Measurements from ENCODE around the gene NINL.
"Not testable (repeated sequence)": the region's sequence is repeated elsewhere in the genome, so short reads cannot be mapped to it uniquely, and the experiment has no call there.

NINL gene

GRCh38 chr20:25584905-25585704 is at the start of gene NINL:
Gene NINL (minus strand): TSS chr20:25585531. CDS start chr20:25526587, 58,944 bp downstream.
- peak; percentile 74 for DNase-seq

DNA sequence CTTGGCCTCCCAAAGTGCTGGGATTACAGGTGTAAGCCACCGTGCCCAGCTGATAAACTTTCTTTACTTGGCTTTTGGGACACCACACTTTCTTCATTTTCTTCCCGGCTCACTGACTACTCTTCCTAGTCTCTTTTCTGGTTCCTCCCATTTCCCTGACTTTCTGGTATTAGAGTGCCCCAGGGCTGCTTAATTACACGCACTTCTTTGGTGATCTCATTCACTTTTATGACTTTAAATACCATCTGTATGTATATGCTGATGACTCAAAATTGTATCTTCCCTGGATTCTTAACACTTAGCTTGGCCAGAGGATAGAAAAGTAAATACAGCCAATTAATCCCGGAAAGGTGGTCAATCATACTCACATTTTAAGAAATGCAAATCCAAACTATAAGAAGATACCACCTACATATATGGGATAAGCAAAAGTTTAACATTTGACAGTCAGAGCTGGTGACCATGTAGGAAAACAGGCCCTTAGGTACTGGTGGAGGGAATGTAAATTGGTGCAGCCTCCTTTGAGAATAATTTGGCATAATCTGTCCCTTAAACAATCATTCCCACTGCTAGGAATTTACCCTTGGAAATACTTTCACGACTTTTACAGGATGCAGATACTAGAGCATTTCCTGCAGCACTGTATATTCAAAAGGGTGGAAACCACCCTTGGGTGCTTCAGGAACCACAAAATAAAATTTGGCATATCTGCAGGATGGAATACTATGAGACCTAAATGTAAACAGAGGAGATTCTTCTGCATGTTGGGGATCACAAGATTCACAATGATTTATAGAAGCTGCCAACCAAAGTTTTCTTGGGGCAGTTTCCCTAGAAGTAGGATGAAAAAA is 47.8 kb upstream of the NINL start:
- no peak for DNase-seq

- not testable (repeated sequence) for DNase-seq
Observed at GRCh38 chr20:25630615-25631014, 45.3 kb upstream of the NINL start.

- no peak for DNase-seq
Observed at GRCh38 chr20:25629816-25630499, 44.6 kb upstream of the NINL start.

GRCh38 chr20:25626779-25627178 is 41.4 kb upstream of the NINL start:
- DNase-seq = no peak

DNA sequence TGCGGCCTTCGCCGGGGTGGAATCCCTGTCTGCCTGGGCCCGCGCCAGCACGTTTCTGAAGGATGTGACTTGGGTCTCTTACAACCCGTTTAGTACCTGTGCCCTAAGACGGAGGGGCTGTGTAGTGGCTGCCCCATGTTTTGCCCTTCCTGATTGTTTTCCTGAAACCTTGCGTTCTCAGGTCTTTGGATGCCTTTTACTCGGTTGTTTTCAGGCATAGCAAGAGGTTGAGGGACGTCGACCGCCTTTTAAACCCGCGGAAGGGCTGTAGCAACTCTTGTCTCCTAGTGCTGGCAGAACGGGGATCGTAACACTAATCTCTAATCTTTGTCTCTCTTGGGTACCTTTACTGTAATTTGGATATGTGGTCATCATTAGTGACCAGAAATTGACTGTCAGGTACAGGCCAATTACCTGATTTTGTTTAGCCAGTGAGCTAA is 39.2 kb upstream of the NINL start:
- no peak for DNase-seq

DNA sequence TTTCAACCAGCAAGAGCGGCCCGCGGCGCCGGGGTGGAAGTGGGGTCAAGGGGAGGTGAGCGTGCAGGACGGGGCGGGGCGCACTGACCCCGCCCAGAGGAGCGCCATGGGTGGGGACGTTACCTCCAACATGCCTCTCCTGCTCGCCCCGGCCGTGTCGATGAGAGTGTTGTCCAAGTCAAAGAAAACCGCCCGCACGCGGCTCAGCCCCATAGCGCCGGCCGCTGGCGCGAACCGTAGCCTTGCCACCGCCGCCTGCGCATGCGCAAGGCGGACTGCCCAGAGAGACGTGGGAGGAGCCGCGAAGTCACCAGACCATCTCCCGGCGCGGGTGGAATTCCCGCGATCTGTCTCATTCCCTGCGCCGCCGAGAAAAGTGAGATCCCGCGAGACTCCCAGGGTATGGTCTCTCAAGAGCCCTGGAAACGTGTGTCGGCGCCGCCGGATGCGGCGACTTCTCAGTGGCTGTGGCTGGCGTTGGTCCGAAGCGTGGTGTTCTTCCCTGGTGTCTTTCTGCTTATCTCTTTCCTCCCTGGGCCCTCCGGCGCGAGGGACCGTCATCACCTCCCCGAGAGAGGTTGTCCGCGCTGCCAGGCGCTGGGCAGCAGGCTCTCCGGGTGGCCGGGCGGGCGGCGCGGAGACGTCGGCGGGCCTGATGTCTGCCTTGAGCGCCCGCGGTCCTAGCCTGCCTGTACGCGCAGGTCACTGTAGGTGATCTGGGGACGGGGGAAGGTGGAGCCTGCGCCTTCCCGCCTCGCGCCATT is 38.6 kb upstream of the NINL start, which contains the start of gene NANP:
NANP (minus strand) TSS at position 279 of the 764 bp plus-strand sequence; CDS start at position 213, 66 bp downstream.
- DNase-seq = peak; percentile 93

- DNase-seq = peak; percentile 72
Observed at GRCh38 chr20:25623225-25623735, 37.9 kb upstream of the NINL start.

DNA sequence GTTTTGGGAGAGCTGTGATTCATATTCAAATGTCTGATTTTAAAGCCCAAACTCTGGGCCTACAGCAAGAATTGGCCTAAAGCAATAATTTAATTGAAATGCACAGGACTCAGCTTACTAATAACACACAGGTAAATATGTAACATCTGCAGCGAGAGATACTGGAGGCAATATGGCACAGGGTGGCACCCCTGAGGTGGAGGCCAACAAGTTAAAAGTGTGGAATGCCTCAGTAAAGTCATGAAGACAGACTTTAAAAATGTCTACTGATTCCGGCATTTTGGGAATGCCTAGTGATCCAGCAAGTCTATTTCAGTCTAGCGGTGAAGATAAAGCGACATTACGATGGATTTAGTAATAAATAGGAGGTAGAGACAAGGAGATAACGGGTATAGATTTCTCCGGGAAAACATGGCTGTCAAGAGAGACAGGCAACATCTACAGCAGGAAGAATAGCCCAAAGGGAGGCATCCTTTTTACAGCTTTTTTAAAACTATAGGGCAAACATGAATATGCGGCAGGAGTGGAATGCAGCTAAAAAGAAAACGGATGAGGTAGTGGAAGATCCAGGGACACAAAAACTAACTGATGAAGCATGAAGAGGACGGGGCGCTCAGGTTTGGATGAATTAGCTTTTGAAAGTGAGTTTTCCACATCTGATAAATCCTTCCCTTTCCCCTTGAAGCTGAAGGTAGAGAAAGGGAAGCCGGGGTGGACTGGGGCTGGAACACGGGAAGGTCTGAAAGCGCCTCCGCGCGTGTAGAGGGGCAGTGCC is 37.3 kb upstream of the NINL start:
- DNase-seq = no peak

- DNase-seq = no peak
Observed at GRCh38 chr20:25622049-25622448, 36.7 kb upstream of the NINL start.

GRCh38 chr20:25619514-25619913 is 34.2 kb upstream of the NINL start:
- no peak for DNase-seq

GRCh38 chr20:25608774-25609173 is 23.4 kb upstream of the NINL start:
- DNase-seq = no peak

GRCh38 chr20:25606094-25606695 is 20.9 kb upstream of the NINL start:
- no peak for DNase-seq

DNA sequence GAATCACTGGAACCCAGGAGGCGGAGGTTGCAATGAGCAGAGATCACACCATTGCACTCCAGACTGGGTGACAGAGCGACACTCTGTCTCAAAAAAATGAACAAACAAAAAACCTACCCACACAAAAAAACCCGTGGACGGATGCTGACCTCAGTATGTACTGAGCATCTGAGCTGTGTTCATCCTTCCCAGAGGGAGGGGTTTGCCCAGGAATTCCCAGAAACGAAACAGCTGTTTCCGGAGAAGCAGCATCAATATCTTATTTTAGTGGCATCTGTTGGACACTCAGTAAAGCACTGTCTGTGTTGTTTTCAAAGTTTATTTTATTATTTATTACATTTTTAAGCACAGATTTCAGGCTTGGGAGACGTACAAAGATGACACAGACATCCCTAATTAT is 19.8 kb upstream of the NINL start:
- no peak for DNase-seq

- DNase-seq = no peak
Observed at GRCh38 chr20:25604611-25605010, 19.3 kb upstream of the NINL start.

DNA sequence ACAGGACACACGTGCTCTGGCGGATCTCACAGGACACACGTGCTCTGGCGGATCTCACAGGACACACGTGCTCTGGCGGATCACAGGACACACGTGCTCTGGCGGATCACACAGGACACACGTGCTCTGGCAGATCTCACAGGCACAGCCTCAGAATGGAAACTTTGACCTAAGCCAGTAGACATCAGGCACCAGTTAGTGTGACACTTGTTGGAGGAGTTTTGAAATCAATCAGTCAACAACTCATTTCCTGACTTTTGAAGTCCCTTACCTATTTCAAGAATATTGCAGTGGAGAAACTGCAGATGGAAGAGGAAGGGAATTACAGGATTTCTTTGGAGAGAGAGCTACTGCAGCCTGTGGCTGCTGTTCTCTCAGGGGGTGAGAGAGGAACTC is 17.6 kb upstream of the NINL start:
- not testable (repeated sequence) for DNase-seq

- DNase-seq = not testable (repeated sequence)
Observed at GRCh38 chr20:25602191-25602913, 17.0 kb upstream of the NINL start.

DNA sequence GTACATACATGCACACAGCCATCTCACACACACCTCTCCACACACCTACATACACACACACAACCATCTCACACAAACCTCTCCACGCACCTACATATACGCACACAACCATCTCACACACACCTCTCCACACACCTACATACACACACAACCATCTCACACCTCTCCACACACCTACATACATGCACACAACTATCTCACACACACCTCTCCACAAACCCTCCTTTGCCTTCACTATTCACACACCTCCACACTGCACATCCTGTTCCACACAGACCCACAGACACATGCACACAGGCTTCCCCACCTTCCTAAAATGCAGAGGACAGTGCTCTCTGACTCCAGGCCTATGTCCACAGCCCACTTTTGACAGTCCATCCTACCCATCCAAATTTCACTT is 16.3 kb upstream of the NINL start:
- DNase-seq = no peak

DNA sequence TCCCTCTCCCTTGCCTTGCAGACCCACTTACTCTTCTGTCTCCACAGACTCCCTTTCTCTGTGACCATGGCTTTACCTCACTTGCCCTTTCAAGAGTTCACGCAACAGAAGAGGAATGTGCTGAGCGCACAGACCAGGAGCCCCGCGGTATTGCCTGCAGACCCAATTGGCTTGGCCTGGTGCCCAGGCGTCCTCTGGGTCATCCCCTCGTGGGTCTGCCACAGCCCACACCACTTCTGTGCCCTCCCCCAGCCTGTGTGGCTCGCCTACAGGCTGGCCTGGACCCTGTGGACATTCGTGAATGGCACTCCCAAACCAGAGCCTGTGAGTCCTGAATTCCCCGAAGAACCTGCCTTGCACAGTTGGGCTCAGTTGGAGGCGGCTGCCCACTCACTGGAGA is 15.3 kb upstream of the NINL start:
- no peak for DNase-seq

Measured in activated effector memory CD4-positive, alpha-beta T cell treated with anti-CD3 and anti-CD28 coated beads, Interleukin-2, amount 50 U/mL, for 16 hours (primary cell).